ENCODE measurements around the gene EGFL7. TPM values are rescaled to one million over a fixed set of nuclear protein-coding genes. Genes with fewer than 3 reads are reported as not detected.
A peak's percentile ranks its signal among the peaks of the same experiment; 100 is the strongest.

Gene EGFL7
- total RNA-seq, 1 donor from 2014 or later: 13.0 TPM

DNA sequence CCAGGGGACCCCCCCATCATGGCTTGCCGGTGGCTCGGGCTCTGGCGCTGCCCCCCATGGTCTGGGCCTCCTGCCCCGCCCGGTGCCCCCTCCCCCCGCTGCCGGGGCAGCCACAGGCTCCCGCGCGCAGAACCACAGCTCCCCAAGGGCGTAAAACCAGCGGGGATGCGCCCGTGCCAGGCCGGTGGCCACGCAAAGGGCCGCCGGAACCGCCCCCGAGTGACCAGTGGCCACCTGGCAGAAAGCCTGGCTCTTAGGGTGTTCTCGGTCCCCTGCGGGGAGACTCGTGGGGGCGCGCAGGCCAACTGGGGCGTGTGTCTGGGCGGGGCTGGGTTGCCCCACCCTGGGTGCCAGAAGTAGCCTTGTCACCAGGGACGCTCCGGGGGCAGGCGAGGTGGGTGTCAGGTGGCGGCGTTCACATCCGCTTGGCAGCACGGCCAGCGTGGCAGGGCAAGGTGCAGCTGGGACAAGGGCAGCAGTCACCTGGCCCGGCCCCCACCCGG lies 25.1 kb downstream of the EGFL7 start:
- peak; percentile 35 for ATAC-seq

DNA sequence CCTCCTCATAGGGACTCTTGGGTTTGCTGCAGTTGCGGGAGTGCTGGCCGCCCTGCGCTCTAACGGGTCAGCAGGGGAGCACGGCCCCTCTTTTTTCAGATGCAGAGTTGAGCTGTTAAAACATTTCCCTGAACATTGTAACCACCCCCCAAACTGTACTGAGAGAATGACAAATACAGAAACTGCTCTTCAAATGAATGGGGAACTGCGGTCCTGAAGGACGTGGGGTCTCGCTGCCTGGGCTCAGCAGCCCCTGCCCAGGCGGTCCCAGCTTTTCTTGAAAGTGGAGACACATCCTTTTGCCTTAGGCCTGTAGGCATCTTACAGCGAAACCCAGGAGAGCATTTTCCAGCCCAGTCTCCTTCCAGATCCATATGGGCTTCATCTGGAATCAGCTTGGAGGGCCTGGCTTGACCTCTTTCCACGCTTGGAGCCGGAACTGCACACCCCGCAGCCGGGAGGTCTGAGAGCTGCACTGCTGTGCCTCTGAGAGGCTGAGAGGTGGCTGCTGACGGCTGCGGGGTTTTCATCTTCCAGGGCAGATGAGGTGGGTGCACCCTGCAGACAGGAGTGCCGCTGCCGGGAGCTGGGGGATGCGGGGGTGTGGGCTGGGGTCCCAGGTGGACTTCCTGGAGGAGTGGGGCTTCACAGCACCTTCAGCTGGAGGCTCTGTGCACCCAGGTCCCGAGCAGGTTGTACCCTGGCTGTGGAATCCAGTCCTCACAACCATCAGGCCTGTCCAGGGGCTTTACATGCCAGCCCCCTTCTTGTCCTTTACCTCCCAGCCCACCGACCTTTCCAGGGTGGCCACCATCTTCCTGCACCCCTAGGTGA lies 25.8 kb downstream of the EGFL7 start:
- no peak for ATAC-seq

DNA sequence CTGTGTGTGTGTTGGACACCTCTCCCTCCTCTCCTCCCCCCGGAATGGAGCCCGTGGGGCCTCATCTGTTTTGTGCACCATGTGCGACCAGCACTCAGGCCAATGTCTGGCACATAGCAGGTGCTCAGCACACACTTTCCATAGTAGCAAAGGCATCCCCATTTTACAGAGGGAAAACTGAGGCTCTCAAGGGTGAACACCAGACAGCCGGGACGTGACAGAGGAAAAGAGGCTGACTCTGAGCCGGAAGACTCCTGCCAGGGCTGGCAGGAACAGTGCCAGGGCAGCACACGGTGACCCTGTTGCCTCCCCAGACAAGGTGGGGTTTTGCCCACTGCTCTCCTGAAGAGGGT lies 26.4 kb downstream of the EGFL7 start:
- ATAC-seq: no peak

DNA sequence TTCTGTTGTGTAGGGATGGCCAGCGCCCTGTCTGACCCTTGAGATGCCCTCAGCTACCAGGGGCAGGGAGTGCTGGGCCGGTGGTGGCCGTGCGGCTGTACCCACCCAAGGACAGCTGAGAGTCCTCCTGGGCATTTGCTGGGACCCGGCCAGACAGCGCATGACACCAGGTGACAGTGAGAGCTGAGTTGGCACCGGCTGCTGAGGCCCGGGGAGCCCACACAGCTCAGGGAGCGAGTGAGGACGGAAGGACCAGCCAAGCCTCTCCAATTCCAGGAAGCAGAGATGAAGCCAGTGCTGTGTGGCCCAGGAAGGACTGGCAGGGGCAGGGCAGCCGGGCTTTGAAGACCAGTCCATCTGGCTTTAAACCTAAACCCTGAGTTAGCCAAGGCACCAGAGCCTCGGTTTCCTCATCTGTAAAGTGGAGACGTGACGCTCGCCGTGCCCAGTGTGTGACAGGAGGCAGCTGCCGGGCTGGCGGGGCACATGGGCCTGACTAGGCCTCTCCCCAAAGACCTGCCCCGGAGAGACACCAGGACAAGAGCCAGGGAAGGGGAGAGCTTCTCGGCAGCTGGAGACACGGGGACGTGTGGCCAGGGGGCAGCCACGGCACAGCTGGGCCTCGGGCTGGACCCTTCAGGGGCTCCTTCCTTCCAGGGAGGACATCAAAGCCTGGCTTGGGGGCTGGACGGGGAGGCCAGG lies 27.5 kb downstream of the EGFL7 start:
- peak; percentile 0 for ATAC-seq

DNA sequence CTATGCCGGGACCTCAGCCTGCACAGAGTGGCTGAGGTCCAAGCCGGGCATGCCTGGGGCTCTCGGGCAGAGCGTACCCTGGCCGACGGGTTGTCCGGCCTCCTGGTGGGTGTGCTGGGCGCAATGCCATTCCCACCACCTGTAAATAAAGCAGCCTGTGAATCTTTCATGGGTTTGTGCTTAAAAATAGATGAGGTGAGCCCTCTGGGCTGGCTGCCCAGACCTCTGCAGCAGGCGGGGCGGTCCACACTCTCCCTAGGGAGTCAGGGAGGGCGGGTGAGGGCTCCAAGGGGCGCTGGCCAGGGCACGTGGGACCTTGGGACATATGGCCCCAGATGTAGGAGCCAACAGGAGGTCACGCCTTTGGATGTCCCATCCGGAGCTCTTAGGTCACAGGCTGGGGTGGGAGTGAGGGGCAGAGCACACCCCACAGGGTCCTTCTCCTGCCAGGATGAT lies 28.1 kb downstream of the EGFL7 start:
- ATAC-seq: no peak

DNA sequence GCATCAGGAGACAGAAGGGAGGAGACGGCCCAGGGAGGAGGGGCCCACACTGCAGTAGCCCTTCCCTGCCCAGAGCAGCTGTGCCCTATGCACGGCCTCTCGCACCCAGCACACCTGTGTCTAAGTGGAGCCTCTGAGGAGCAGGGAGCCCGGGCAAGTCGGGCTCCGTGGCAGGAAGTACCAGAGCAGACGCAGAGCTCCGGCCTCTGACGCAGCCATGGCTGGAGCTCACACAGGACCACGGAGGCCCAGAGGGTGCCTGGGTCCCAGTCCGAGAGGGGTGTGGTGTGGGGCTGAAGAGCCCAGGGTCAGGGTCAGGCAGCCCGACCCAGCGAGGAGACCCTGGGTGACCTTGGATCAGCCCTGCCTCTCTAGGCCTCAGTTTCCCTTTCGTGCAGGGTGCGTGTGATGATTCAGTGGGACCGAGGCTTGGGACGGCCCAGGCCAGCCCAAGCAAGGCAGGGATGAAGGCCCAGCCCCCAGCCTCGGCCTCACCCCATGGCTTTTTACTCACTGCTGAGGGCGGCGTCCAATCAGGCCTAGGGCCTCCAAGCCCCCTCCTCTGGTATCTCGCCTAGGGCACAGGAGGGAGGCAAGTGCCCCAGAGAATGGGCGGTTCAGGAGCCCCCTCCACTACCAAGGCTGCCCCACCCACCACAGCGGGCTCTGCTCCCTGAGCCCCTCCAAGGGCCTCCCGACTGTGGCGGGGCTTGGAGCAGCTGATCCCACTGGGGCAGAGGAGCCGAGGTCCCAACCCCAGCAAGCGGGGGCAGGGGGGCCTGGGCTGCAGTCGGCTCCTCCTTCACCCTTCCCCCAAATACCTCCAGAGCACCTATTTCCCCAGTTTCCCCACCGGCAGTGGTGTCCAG lies 28.8 kb downstream of the EGFL7 start:
- no peak for ATAC-seq

DNA sequence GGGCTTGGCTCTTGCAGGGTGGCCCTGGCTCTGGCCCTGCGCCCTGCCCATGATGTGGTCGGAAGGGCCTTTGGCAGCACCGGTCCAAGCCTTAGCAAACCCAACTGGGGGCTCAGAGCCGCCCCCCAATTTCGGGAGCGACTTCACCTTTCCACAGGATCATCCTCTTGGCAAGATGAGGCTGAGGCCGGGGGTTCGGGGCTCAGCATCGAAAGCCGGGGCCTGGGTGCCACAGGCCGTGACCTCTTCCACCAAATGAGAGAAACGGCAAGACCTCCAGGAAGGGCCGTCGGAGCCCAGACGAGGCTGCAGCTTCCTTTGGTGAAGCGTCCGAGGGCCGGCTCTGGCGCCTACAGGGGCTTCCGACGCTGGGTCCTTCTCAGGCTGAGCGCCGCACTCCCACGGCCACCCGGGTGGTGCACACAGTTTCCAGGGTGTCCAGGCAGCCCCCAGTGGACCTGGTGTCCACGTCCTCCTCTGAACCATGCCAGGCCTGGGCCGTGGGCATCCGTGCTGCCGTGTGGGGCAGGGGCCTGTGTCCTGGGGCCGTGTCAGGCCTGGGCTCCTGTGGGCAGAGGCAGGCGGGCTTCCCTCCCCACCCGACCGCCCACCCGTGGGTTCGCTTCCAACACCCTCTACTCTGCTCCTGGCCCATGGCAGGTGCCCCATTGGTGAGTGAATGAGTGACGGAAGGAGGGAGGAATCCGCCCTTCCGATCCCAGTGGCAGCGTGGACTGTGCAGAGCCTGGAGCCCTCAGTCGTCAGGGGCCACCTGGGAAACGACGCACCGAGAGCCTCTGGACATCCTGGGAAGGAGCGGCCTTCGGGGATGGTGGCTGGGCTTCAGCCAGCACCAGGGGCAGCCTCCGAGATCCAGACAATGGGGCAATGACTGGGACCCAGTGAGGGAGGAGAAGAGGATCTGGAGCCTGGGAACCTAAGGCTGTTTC lies 29.7 kb downstream of the EGFL7 start:
- ATAC-seq: no peak

DNA sequence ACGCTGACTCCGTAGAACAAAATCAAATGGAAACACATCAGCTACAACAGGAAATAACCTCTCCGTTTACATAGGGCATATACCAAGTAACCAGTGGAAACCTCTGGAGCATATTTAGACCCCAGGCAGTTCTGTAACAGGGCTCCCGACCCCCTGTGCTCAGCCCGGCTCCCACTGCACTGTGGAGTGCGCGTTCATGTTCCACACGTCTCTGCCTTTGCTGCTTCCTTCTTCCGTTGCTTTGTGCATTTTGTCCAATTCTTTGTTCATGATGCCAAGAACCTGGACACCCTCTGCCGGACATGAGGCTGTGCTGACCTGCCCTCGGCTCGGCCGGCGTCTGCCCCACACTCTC lies 30.4 kb downstream of the EGFL7 start:
- ATAC-seq: no peak

DNA sequence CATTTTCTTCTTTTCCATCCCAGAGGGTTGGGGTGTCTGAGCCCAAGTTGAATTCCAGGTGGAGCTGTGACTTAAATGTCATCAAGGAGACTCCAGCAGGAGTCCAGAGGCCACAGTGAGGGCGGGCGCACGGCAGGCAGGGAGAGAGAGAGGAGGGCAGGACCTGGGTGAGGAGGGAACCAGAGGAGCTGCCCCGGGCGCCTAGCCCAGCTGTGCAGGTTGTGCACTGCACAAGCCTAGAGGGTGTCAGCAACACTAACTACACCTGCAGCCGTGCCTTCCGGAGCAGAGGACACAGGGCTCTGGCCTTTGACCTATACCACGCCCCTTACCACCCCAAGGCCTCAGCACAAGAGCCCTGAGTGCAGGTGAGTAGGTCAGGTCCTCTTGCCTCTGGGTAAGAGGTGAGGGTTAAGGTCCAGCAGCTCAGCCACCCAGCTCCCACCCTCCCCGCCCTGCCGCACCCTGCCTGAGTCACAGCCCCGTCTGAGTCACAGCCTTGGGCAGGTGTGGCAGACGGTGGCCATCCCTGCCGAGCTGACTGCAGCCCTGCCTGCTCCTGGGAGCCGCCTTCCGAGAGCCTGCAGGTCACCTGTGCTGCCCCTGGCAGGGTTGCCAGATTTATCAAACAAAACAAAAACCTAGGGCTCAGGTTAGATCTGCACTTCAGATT lies 30.9 kb downstream of the EGFL7 start:
- peak; percentile 87 for ATAC-seq

DNA sequence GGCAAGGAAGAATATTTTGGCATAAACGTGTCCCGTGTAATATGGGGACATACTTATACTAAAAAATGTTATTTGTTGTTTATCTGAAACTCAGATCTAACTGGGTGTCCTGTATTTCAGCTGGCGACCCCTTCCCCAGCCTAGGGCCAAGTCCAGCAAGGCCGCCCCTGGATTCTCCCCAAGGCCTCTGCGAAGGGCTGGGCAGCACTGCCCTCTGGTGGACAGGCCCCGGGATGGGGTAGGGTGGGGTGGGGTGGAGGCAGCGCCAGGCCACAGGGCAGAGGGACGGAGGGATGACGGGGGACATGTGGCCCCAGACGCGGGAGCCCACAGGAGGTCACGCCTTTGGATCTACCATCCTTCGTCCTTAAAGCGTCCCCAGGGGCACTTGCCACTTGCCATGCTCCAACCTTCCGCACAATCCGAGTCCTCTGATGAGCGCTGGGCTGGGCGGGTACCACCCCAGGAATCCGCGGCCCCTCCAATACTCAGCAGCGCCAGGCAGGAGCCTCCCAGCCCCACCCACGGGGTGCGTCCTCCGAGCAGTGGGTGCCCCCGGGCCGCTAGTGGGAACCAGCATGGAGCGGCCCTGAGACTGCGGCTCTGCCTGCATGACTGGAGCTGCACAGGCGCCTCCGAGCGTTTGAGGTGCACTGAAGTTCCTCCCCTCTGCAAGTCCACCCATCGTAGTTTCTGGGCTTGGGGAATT lies 31.6 kb downstream of the EGFL7 start:
- peak; percentile 53 for ATAC-seq

DNA sequence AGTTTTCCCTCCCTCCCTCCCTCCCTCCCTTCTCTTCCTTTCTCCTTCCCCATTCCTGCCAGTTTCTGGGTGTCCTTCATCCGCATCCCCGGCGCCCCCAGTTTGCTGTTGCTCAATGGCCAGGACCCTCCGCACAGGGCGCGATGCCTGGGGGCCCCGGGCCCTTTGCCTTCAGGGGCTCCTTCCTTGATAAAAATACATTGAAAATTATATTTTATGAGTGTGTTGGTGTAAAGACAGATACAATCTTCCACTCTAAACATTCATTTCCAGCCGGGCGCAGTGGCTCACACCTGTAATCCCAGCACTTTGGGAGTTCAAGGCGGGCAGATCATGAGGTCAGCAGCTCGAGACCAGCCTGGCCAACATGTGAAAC lies 32.1 kb downstream of the EGFL7 start:
- no peak for ATAC-seq

DNA sequence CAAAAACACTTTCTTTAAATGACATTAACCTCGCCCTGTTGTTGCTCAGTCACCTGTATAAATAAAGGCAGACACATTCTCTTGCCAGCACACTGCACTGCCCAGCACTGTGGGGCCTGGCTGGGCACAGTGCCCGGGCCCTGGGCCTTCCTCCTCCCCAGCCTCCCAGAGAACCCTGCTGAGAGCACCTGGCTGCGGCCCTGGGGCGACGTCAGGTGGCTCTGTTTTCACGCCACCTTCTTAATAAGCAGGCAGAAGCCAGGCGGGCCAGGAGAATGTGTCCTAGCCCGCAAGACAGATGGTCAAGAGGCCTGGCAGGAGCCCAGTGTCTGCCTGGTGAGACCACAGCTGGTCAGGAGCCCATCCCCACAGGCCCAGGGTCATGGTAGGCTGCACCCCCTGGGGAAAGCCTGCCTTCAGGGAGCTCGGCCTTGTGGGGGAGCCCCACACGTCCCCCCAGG lies 32.7 kb downstream of the EGFL7 start:
- peak; percentile 39 for ATAC-seq

DNA sequence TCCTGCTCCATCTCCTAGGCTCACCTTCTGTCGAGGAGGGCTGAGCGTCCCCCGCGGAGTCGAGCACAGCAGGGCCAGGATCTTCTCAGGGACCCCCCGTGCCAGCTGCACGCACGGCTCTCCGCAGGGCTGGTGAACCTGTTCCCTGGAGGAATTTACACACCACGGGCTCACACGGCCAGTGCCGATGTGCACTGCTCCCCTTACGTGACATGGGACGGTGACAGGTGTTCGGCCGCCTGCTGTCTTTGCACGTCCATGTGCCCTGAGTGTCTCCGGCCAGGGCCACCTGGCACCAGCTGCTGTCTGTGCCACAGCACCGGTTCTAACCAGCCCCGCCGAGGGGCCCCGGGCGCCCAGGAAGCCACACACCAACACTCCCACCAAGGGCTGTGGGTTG lies 33.2 kb downstream of the EGFL7 start:
- ATAC-seq: no peak

DNA sequence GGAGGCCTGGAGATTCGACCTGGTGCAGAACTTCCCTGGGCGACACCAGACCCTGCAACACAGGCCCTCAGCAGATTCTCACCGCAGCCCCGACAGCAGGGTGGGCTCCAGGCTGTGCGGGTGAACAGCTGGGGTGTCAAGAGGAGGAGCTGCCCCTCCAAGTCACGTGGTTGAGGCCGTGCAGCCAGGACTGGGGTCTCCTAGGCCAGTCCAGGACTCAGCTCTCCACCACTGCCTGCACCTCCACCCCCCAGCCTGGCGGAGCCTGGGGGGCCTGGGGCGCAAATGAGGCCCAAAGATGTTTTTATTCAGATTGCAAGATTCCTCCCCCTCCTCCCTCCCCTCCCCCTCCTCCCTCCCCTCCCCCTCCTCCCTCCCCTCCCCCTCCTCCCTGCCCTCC lies 33.8 kb downstream of the EGFL7 start:
- no peak for ATAC-seq

DNA sequence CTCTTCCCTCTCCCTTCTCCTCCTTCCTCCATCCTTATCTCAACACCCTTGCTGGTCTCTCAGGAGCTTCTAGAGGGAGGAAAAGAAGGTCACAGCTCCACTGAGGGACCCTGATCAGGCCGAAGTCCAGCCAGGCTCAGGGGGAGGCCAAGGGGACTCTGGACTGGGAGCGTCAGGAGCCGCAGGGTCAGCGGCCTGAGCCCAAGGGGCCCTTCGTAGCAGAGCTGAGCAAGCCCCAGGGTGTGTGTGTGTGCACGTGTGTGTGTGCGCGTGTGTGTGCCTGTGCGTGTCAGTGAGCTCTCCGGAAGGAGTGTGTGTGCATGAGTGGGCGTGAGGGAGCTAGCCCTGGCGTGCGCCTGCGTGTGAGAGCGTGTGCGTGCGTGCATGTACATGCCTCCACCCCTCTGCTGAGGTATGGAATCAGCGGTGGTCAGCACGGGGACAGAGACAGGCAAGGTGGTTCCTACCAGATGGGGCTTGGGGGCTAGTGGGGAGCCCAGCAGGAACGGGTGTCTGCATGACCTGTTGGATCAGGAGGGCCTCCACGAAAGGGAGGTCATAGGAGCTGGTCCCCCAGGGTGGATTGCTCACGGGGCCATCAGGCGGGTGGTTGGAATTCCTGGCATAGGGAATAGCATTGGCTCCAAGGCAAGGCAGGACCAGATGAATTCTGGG lies 34.6 kb downstream of the EGFL7 start:
- ATAC-seq: no peak

DNA sequence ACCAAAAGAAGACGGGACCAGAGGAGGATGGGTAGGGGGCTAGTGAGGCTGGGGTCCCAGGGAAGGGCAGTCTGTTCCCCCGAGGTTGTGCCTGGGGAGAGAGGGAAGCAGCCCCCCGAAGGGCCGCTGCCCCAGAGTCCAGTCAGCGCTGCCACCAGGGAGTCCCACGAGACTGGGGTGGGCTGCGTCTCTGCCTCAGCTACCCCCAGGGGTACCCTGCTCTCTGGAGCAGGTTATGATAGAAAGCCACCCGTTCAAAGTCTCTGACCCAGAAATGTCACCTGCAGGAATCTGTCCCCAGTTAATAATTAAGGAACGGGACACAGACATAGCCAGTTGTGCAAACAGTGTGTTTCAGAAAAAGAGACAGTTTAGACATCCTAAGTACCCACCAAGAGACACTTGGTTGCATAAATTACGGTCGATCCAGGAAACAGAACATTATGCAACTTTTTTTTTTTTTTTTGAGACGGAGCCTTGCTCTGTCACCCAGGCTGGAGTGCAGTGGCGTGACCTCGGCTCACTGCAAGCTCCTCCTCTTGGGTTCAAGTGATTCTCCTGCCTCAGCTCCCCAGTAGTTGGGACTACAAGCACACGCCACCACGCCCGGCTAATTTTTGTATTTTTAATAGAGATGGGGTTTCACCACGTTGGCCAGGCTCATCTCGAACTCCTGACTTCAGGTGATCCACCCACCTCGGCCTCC lies 35.3 kb downstream of the EGFL7 start:
- ATAC-seq: no peak

DNA sequence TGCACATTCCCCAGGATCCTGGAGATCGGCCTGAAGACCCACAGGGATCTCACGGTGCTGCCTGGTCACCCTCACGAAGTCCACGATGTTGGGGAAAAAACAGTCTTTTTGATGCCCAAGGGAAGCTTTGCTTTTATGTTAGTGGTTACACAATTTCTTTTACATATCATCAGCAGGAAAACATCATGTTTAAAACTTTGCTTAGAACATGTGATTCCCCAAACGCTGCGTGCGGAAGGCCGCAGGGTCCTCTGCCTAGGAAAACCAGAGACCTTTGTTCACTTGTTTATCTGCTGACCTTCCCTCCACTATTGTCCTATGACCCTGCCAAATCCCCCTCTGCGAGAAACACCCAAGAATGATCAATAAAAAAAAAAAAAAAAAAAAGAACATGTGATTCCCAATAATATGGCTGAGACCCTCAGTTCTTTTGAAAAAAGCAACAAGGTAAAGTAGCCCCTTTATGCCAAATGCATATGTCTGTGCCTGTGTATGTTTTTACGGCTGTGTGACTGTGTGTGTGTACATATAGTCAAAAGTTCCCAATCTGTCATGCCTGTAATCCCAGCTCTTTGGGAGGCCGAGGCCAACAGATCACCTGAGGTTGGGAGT lies 36.0 kb downstream of the EGFL7 start:
- no peak for ATAC-seq

DNA sequence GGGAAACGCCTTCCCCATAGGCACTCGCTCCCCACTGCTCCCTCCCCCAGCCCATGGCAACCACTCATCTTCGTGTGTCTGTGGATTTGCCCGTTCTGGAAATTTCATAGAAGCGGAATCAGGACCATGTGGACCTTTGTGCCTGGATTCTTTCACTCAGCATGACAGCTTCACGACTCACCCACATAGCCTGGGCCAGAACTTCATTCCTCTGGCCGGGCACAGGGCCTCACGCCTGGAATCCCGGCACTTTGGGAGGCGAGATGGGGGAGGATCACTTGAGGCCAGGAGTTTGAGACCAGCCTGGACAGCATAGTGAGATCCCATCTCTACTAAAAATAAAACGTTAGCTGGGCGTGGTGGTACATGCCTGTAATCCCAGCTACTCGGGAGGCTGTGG lies 37.6 kb downstream of the EGFL7 start:
- no peak for ATAC-seq

Measured in esophagus mucosa (tissue), 1 donor.